Vagina (tissue), 2 donors: ENCODE results near the gene PKN2.

ENCODE experiments used
- CTCF ChIP-seq, 3 experiments: fragments of 450-650 bp in 2 of 3; fragments of 200-600 bp in 1 of 3; sonication (generic) in 1 of 3; IDR thresholded peaks; one replicate each; pipeline ENCODE4 v1.5.1; 2017 to 2019; ENCODE audit warnings: antibody characterized with exemption in 3 of 3, mild to moderate bottlenecking in 2 of 3, moderate library complexity in 2 of 3
- POLR2AphosphoS5 ChIP-seq, 2 donors: sonication (generic); formaldehyde crosslinking; IDR thresholded peaks; one replicate each; pipeline ENCODE4 v1.9.0; 2017; ENCODE audit warnings: antibody characterized with exemption in 2 of 2, mild to moderate bottlenecking in 2 of 2, low read depth in 1 of 2; ENCODE audit not compliant: insufficient read depth in 1 of 2

GRCh38 chr1:88648706-88649105, 35.4 kb upstream of the PKN2 start:
- TF ChIP-seq POLR2AphosphoS5 (IDR thresholded peaks at IDR 0.05; ENCODE audit: insufficient read depth in 1 of 2, low read depth in 1 of 2) (no peak), CTCF (IDR thresholded peaks at IDR 0.05) (no peak)
